ENCODE data around the gene OR51V1. TPM values are rescaled to one million over a fixed set of nuclear protein-coding genes. Genes with fewer than 3 reads are reported as not detected.

The OR51V1 gene
- total RNA-seq, 1 experiment from 2014 or later: not detected

DNA sequence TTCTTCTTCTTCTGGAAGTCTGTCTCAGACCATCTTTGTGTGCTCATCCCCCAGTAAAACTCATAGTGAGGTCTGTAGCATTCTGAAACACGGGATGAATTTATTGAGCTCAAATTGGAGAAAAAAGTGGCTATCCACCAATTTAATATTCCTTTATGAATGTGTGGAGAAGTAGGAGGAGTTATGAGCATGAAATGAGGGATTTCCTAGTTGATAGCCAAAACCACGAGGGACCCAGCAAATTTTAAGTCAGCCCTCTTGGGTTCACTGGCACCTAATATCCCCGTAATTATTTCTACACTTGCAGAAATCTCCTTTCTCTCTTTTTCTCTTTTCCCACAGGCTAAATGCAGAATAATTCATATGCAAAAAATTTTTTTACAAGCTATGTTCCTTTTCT lies 45.8 kb downstream of the OR51V1 start, which contains the start of gene OR52A1:
TSS of gene OR52A1 (minus strand) at position 101 of the 400 bp plus-strand sequence. CDS start 2,388 bp downstream, outside the sequence.
- no peaks in the 10 kb centered on the region for H3K27me3 Mint-ChIP-seq (ENCODE audit: unreplicated experiment)
- no peak for DNase-seq
- no peak within 1 kb of the TSS for H3K27ac Mint-ChIP-seq (ENCODE audit: unreplicated experiment)
- CTCF ChIA-PET: no interaction called here
- no peak within 1 kb of the TSS for H3K4me3 Mint-ChIP-seq (ENCODE audit: low read depth, unreplicated experiment)
- BruUV-seq (replicated peaks): no TSS peak
- intact Hi-C loops (cut with micrococcal nuclease; ENCODE audit: unreplicated experiment): no loop called here
- no peaks in the 10 kb centered on the region for H3K9me3 Mint-ChIP-seq (ENCODE audit: low read depth, unreplicated experiment)
- TF ChIP-seq, protein P1, sequence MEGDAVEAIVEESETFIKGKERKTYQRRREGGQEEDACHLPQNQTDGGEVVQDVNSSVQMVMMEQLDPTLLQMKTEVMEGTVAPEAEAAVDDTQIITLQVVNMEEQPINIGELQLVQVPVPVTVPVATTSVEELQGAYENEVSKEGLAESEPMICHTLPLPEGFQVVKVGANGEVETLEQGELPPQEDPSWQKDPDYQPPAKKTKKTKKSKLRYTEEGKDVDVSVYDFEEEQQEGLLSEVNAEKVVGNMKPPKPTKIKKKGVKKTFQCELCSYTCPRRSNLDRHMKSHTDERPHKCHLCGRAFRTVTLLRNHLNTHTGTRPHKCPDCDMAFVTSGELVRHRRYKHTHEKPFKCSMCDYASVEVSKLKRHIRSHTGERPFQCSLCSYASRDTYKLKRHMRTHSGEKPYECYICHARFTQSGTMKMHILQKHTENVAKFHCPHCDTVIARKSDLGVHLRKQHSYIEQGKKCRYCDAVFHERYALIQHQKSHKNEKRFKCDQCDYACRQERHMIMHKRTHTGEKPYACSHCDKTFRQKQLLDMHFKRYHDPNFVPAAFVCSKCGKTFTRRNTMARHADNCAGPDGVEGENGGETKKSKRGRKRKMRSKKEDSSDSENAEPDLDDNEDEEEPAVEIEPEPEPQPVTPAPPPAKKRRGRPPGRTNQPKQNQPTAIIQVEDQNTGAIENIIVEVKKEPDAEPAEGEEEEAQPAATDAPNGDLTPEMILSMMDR (IDR thresholded peaks at IDR 0.05; ENCODE audit: unreplicated experiment): no peak
- no peaks in the 10 kb centered on the region for H3K4me1 Mint-ChIP-seq (ENCODE audit: low read depth, unreplicated experiment)
- H3K36me3 Mint-ChIP-seq (ENCODE audit: insufficient read depth, unreplicated experiment): no peaks in the 10 kb centered on the region

DNA sequence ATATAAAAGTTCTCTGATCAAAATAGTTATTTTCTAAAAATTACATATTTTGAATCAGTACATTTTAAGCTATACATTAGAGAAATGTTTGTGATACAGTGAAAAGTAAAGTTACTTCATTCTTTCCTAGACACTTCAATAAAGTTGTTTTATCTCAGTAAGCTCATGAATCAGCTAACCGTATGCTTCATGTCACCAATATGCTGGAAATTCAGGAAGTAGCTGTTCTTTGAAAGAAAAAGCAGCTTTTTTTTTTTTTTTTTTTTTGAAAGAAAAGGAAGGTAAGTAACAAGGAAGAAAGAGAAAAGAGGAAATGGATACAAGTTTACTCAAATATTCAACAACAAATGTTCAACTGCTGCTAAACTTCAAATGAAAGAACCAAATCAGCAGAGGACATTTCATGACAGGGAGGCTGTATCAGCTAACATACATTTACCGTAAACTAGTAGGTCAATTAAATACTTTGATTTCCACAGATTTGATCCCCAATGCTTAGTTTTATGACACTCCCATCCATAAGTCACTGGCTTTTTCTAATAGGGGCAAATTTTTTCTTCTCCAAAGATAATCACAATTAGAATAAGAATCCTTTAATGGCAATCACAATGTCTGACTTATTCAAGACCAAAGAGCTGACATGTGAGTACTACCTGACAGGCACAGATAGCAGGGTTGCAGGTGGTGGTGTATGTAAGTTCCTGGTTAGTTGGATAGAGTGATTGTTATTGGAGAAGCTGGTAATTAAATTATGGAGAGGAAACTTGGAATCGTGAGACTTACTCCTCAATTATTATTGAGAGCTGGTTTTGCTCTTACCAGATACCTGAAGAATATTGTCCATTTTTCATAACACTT lies 46.7 kb downstream of the OR51V1 start:
- BruUV-seq (replicated peaks): no TSS peak
- DNase-seq: no peak
- intact Hi-C loops (cut with micrococcal nuclease; ENCODE audit: unreplicated experiment): no loop called here
- H3K27me3 Mint-ChIP-seq (ENCODE audit: unreplicated experiment): no peaks in the 10 kb centered on the region
- CTCF ChIA-PET: no interaction called here
- no peak overlapping the region for H3K27ac Mint-ChIP-seq (ENCODE audit: unreplicated experiment)
- H3K36me3 Mint-ChIP-seq (ENCODE audit: insufficient read depth, unreplicated experiment): no peaks in the 10 kb centered on the region
- no peak overlapping the region for H3K4me3 Mint-ChIP-seq (ENCODE audit: low read depth, unreplicated experiment)
- TF ChIP-seq, protein P1 (IDR thresholded peaks at IDR 0.05; ENCODE audit: unreplicated experiment): no peak
- no peaks in the 10 kb centered on the region for H3K9me3 Mint-ChIP-seq (ENCODE audit: low read depth, unreplicated experiment)
- no peaks in the 10 kb centered on the region for H3K4me1 Mint-ChIP-seq (ENCODE audit: low read depth, unreplicated experiment)

DNA sequence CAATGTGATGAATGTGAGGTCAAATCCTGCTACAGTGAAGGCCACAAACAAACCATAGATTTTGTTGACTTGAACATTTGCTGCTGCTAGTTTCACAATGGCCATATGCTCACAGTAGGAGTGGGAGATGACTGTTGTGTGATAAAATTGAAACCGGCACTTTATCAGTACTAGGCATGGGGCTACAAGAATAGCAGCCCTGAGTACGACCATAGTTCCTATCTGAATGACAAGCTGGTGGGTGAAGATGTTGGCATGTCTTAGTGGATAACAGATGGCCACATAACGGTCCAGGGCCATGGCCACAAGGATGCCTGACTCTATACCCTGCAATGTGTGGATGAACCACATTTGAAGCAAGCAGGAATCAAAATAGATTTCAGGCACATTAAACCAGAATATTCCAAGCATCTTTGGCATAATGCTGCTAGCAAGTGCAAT lies 48.7 kb downstream of the OR51V1 start:
- intact Hi-C loops (cut with micrococcal nuclease; ENCODE audit: unreplicated experiment): no loop called here
- CTCF ChIA-PET: no interaction called here
- H3K9me3 Mint-ChIP-seq (ENCODE audit: low read depth, unreplicated experiment): no peaks in the 10 kb centered on the region
- no peaks in the 10 kb centered on the region for H3K36me3 Mint-ChIP-seq (ENCODE audit: insufficient read depth, unreplicated experiment)
- no peak overlapping the region for H3K4me3 Mint-ChIP-seq (ENCODE audit: low read depth, unreplicated experiment)
- H3K27me3 Mint-ChIP-seq (ENCODE audit: unreplicated experiment): no peaks in the 10 kb centered on the region
- TF ChIP-seq, protein P1 (IDR thresholded peaks at IDR 0.05; ENCODE audit: unreplicated experiment): no peak
- DNase-seq: no peak
- H3K4me1 Mint-ChIP-seq (ENCODE audit: low read depth, unreplicated experiment): no peaks in the 10 kb centered on the region
- BruUV-seq (replicated peaks): no TSS peak
- H3K27ac Mint-ChIP-seq (ENCODE audit: unreplicated experiment): no peak overlapping the region

Other genes with a start within 250 kb of the OR51V1 start
- gene OR51A2, start 245.0 kb downstream of the OR51V1 start, total RNA-seq (2022): not detected in 2 replicates
- not detected in 2 replicates for gene OR51L1, start 205.8 kb downstream of the OR51V1 start, total RNA-seq (2022)
- gene OR52J3, start 154.2 kb downstream of the OR51V1 start, total RNA-seq (2022): not detected in 2 replicates
- gene OR52E2, start 141.1 kb downstream of the OR51V1 start, total RNA-seq (2022): not detected in 2 replicates
- not detected in 2 replicates for gene OR52E1, start 131.1 kb downstream of the OR51V1 start, total RNA-seq (2022)
- not detected in 2 replicates for gene OR52A5, start 62.3 kb downstream of the OR51V1 start, total RNA-seq (2022)
- gene OR52A1, start 45.9 kb downstream of the OR51V1 start, total RNA-seq (2022): not detected in 2 replicates
- gene HBB, start 26.4 kb upstream of the OR51V1 start, total RNA-seq (2022): not detected in 2 replicates
- not detected in 2 replicates for gene HBD, start 33.8 kb upstream of the OR51V1 start, total RNA-seq (2022)
- not detected in 2 replicates for gene HBG1, start 49.2 kb upstream of the OR51V1 start, total RNA-seq (2022)
- gene HBG2, start 54.1 kb upstream of the OR51V1 start, total RNA-seq (2022): not detected in 2 replicates
- gene HBE1, start 69.3 kb upstream of the OR51V1 start, total RNA-seq (2022): not detected in 2 replicates
- not detected in 2 replicates for gene OR51B4, start 101.3 kb upstream of the OR51V1 start, total RNA-seq (2022)
- not detected in 2 replicates for gene OR51B2, start 123.6 kb upstream of the OR51V1 start, total RNA-seq (2022)
- not detected in 2 replicates for gene OR51B5, start 142.8 kb upstream of the OR51V1 start, total RNA-seq (2022)
- not detected in 2 replicates for gene OR51B6, start 150.8 kb upstream of the OR51V1 start, total RNA-seq (2022)
- not detected in 2 replicates for gene OR51M1, start 183.1 kb upstream of the OR51V1 start, total RNA-seq (2022)
- gene OR51Q1, start 221.4 kb upstream of the OR51V1 start, total RNA-seq (2022): not detected in 2 replicates
- gene OR51I1, start 240.8 kb upstream of the OR51V1 start, total RNA-seq (2022): not detected in 2 replicates
- gene OR51I2, start 248.6 kb upstream of the OR51V1 start, total RNA-seq (2022): not detected in 2 replicates